Amniotic stem cell (primary cell): ENCODE measurements around the gene IGF1R.
A peak's percentile ranks its signal among the peaks of the same experiment; 100 is the strongest.
"Not testable (repeated sequence)": the region's sequence is repeated elsewhere in the genome, so short reads cannot be mapped to it uniquely, and the experiment has no call there.

Experiments
- DNase-seq: peaks from one replicate; lab custom pipeline; 2025; lab: John Stamatoyannopoulos, UW

The IGF1R gene

DNA sequence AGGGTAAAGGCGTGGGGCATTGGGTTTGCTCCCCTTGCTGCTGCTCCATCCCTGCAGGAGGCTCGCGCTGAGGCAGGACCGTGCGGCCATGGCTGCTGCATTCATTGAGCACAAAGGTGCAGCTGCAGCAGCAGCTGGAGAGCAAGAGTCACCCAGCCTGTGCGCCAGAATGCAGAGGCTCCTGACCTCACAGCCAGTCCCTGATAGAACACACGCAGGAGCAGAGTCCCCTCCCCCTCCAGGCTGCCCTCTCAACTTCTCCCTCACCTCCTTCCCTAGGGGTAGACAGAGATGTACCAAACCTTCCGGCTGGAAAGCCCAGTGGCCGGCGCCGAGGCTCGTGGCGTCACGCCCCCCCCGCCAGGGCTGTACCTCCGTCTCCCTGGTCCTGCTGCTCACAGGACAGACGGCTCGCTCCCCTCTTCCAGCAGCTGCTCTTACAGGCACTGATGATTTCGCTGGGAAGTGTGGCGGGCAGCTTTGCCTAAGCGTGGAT, 312.3 kb downstream of the IGF1R start:
- DNase-seq: no peak

DNA sequence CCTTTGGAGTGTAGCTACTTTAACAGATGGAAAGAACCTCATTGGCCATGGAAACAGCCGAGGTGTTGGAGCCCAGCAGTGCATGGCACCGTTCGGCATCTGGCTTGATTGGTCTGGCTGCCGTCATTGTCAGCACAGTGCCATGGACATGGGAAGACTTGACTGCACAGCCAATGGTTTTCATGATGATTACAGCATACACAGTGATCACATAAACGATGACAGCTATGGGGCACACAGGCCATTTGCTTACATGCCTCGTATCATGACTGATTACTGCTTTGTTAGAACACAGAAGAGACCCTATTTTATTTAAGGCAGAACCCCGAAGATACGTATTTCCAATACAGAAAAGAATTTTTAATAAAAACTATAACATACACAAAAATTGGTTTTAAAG, 315.1 kb downstream of the IGF1R start:
- DNase-seq: no peak

GRCh38 chr15:98964466-98965133, 316.3 kb downstream of the IGF1R start:
- DNase-seq: no peak

GRCh38 chr15:98965134-98965491, 316.8 kb downstream of the IGF1R start:
- DNase-seq: not testable (repeated sequence)

DNA sequence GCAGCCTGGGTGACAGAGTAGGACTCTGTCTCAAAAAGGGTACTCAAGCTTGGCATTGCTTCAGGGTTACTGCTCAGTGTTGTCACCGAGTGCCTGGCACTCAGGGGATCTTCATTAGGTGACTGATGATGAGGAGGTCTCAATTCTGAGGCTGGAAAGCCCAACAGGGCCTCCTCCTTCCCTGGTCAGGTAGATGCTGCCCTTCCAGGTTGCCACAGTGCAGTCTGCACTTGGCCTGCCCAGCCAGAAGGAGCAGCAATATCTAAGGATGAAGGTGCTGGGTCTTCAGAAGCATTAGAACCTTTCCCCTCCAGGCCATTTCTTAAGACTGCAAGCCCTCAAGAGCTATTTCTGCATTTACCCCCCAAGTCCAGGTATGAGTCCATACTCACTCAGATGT, 317.3 kb downstream of the IGF1R start:
- DNase-seq: no peak

DNA sequence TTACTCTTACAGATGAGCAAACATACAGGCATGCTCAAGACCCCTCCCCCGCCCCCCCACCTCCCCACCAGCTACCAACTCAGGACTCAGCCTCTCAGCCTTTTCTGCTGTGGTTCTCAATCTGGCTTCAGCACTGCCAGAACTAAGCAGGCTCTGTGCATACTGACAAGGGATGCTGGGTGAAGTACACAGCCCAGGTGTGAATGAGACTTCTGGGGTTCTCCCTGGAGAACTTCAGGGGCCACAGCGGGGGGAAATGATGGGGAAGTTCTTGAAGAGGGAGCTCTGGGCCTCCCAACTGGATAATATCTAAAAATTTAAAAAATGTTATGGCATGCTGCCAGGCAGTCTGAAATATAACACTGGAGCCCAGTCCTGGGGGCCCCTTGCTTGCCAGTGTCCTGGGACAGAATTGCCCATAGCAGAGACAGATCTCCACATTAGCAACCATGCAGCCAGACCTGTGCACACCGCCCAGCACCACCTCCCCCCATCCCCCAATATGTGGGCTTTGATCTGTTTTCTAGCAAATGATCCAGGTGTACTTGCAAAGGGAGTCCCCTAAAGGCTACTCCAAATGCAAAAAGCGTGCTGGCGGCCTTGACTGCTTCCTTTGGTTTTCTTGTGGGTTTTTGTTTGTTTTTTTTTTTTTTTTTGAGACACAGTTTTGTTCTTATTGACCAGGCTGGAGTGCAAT, 317.9 kb downstream of the IGF1R start:
- DNase-seq: no peak

DNA sequence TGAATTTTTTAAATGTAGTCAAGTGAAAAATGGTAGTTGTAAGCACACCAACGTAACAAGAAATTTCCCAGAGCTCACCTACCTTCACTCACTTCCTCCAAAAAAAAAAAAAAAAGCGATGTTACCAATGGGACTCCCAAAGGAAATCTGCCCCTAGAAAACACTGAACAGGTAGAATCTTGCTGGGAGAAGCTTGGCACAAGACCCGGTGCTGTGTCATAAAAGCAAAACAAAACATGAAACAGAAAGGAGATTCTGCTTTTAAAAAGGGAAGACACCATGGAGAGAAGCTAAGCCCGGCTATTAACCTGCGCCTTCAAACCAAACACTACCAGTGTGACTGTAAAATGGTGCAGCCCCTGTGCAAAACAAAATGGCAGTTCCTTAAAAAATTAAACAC, 318.8 kb downstream of the IGF1R start:
- no peak for DNase-seq

DNA sequence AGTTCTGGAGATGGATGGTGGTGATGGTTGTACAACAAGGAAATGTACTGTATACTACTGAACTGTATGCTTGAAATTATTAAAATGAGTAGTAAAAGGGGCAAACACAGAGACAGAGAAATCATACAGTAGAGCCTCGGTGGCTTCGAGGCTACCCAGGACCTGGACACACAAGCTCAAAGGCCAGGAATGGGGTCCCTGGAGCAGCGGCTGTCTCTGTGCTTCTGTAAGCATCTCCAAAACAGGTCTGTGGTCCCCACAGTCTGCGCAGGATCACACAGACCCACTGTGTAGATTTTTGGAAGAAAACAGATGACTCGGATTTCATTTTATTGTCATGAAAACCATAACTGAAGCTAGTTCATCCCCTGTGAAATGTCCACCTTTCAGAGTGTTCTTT, 319.6 kb downstream of the IGF1R start:
- no peak for DNase-seq

DNA sequence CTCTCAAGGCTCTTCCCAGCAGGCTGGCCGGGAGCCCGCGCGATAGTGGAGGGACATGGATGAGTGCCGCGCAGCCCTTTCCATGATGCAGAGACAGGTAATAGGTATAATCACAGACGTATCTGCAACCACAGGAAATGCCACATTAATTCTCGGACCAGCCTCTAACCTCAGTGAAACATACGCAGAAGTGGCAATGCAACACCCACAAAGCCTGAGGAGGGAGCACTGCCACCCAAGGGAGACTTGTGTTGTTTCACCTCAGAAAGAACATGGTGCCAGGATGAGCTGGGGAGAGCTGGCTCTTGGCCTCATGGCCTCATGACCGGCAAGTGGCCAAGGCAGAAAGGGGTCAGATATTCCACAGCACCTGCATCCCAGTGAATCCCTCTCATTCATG, 320.2 kb downstream of the IGF1R start:
- DNase-seq: no peak

DNA sequence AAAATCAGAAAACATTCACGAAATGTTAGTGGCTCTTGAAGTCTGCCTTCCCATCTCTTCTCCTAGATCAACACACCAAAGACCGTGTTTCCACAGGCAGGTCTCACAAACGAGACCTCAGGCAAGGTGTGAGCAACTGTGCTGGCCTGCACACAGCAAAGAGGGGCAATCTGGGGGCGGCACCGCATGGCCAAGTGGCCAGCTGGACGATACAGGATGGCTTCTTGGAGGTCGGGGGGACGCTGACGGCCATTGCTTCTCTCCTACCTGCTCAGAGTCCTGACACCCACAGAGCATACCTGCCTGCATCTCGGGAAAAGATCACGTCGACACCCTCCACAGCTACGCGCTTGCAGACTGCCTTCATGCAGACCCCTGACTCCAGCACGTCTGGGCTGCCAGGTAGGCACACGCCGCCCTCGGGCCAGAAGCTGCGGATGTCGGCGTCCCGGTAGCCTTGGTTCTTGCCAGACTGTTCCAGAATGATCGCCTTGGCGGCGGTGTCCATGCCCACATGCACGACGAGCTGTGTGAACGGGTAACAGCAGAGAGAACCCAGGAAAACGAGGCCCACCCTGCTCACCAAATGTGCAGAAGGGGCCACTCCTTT, 320.9 kb downstream of the IGF1R start:
- no peak for DNase-seq

GRCh38 chr15:98970799-98971198, 322.5 kb downstream of the IGF1R start:
- no peak for DNase-seq

- no peak for DNase-seq
Observed at GRCh38 chr15:98976500-98976899, 328.2 kb downstream of the IGF1R start.

DNA sequence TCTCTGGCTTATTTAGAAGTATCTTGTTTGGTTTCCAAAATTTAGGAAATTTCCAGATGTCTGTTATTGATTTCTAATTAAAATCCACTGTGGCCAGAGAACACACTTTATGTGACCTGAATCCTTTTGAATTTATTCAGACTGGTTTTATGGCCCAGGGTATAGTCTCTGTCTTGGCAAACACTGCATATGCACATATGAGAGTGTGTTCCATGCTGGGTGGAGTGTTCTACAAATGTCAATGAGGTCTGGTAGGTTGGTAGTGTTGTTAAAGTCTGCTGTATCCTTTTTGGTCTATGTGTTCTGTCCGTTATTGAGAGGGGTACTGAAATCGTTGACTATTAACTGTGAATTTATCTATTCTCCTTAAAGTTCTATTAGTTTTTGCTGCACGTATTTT, 329.1 kb downstream of the IGF1R start:
- DNase-seq: no peak

DNA sequence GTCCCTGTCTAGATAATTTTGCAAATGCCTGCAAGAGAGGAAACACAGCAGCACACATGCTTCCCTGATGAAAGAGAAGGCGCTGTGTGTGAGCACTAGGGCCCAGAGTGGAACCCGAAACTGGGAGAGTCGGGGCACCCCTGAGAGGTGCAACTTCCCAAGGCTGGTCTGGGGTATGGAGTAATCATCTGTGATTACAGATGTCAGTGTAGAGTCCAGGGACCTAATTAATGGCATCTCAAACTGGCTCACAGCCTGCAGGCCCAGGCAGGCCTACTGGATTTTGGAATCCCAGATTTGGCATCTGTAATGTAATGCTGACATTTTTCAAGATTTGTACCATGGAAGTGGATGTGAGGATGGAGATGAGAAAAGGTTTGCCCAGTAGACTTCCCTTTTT, 329.8 kb downstream of the IGF1R start:
- DNase-seq: no peak

DNA sequence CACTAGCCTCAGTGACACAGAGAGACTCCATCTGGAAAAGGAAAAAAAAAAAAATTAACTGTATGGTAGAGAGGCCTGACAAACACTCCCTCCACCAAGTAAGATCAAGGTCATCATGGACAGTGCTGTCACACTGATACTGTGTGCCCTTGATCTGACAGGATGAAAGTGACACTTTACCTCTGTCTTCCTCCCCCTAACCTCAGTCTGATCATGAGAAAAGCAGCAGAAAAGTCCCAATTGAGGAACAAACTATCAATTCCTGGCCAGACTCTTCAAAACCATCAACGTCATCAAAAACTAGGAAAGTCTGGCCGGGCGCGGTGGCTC, 332.5 kb downstream of the IGF1R start:
- no peak for DNase-seq

GRCh38 chr15:98981851-98982722, 333.7 kb downstream of the IGF1R start:
- no peak for DNase-seq

- peak; percentile 32 for DNase-seq
Observed at GRCh38 chr15:98983334-98983733, 335.0 kb downstream of the IGF1R start.

- no peak for DNase-seq
Observed at GRCh38 chr15:98986281-98986680, 337.9 kb downstream of the IGF1R start.

DNA sequence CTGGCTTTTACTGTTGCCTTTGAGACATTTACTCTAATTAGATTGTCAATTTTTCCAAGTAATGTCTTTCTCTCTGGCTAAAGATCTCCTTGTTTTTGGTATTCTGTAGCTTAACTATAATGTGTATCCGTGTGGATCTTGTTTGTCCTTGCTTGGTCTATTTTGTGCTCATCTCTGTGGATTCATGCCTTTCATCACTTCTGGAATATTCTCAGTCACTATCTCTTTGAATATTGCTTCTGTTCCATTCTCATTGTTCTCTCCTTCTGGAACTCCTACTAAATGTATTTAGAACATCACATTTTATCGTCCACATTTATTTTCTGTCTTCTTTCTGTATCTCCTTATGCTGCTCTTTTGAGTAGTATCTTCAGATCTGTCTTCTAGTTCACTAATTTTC, 346.6 kb downstream of the IGF1R start:
- DNase-seq: no peak

DNA sequence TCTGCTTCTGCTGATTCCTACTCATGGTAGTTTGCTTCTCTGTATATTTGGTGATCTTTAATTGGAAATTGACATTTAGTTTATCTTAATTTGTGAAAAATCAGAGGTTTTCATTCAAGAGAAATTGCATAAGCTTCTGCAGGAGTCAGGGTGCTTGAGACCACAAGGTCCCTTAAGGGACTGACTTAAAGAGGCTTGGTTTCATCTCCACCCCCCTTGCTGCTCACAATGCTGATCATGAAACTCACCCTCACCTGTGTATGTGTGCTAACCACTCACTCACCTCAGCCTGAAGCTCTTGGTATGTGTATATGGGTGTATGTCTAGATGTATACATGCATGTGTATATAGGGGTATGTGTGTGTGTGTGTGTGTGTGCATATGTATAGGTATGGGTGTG, 347.8 kb downstream of the IGF1R start:
- no peak for DNase-seq

DNA sequence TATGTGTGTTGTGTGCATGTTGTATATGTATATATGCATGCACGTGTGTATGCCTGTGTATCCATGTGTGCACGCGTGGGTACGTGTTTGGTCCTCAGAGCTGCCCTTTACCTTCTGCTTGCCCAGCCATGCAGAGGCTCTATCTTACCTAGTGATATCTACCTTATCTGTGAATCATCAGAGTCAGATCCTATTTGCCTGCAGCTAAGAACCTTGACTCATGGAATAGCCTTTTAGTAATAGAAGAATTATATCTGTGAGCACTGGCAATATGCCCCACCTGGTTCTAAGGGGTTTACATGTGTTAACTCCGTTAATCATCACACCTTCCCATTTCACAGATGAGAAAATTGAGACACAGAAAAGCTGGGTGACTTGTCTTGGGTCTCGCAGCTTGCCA, 348.3 kb downstream of the IGF1R start:
- no peak for DNase-seq

GRCh38 chr15:98997312-98997711, 349.0 kb downstream of the IGF1R start:
- no peak for DNase-seq

- no peak for DNase-seq
Observed at GRCh38 chr15:98997755-98998154, 349.4 kb downstream of the IGF1R start.
